Heart left ventricle (tissue), 13 donors: ENCODE measurements around the gene P4HB.

Experiments
- POLR2A ChIP-seq, 2 donors: fragments of 450-650 bp; IDR thresholded peaks; one replicate each; pipeline ENCODE4 v1.6.1; 2017; ENCODE audit warnings: antibody characterized with exemption in 2 of 2, mild to moderate bottlenecking in 2 of 2, moderate library complexity in 2 of 2
- TF ChIP-seq, protein P1 (sequence below), 12 donors: fragments of 200-600 bp; sonication (generic) in 4 of 12; IDR thresholded peaks; one replicate each; pipeline versions ENCODE4 v1.5.0 to v1.8.0; 2018 to 2022; ENCODE audit warnings: antibody characterized with exemption in 12 of 12, mild to moderate bottlenecking in 5 of 12
- donor health status: ischemic (EF 13 %, LVEDD 7.1; RV severe dilation, severe dysfunction).
- donor health status: DM: no; HTN: yes; CAD: no.
- donor health status: DM: no; HTN: no; CAD: no.
- donor health status: ischemic (EF 25% LVEDD 6.9; RV normal size, moderate dysfunction).
- donor health status: ischemic (EF 25% LVEDD 5.7; RV mildly dilated, moderate dysfunction).
- donor health status: ischemic (EF 35%, LVEDD 5.7; RV mildly dilated, moderate dysfunction).
- donor health status: nonischemic (EF 11% LVEDD 7.7; RV severe dilation, severe dysfunction).
- donor health status: DM: yes; HTN: yes; CAD: no.
- donor health status: PGD.
- donor health status: ischemic (EF 29% LVEDD 5.4; RV normal size, mild dysfunction).
- donor health status: nonischemic (EF 23%, LVEDD 6.1; RV moderate dilation, normal function).

GRCh38 chr17:81812571-81813370, 47.6 kb downstream of the P4HB start:
- TF ChIP-seq, protein P1, sequence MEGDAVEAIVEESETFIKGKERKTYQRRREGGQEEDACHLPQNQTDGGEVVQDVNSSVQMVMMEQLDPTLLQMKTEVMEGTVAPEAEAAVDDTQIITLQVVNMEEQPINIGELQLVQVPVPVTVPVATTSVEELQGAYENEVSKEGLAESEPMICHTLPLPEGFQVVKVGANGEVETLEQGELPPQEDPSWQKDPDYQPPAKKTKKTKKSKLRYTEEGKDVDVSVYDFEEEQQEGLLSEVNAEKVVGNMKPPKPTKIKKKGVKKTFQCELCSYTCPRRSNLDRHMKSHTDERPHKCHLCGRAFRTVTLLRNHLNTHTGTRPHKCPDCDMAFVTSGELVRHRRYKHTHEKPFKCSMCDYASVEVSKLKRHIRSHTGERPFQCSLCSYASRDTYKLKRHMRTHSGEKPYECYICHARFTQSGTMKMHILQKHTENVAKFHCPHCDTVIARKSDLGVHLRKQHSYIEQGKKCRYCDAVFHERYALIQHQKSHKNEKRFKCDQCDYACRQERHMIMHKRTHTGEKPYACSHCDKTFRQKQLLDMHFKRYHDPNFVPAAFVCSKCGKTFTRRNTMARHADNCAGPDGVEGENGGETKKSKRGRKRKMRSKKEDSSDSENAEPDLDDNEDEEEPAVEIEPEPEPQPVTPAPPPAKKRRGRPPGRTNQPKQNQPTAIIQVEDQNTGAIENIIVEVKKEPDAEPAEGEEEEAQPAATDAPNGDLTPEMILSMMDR (IDR thresholded peaks at IDR 0.05), result no peak
- TF ChIP-seq POLR2A (IDR thresholded peaks at IDR 0.05), result no peak
